Chondrocyte (in vitro differentiated cells): ENCODE measurements around the gene NFATC4. TPM values are rescaled to one million over a fixed set of nuclear protein-coding genes. Genes with fewer than 3 reads are reported as not detected.
A peak's percentile ranks its signal among the peaks of the same experiment; 100 is the strongest.
"Not testable (repeated sequence)": the region's sequence is repeated elsewhere in the genome, so short reads cannot be mapped to it uniquely, and the experiment has no call there.

ENCODE experiments used
- DNase-seq: peaks from one replicate; pipeline ENCODE4 v3.0.0; 2021; ENCODE audit warnings: mixed read lengths, low spot score
- H3K27ac Mint-ChIP-seq: one replicate; pipeline ENCODE4 v1.8.0; 2021; ENCODE audit warnings: mild to moderate bottlenecking, moderate library complexity, mixed read lengths; ENCODE audit not compliant: unreplicated experiment
- H3K27me3 Mint-ChIP-seq: 2 replicates; pipeline ENCODE4 v1.8.0; 2021; ENCODE audit warnings: low read depth, mixed read lengths
- H3K36me3 Mint-ChIP-seq: 2 replicates; pipeline ENCODE4 v1.8.0; 2021; ENCODE audit warnings: low read depth, mixed read lengths
- H3K4me1 Mint-ChIP-seq: 2 replicates; pipeline ENCODE4 v1.8.0; 2021; ENCODE audit warnings: low read depth, mild to moderate bottlenecking, mixed read lengths
- H3K4me3 Mint-ChIP-seq: one replicate; pipeline ENCODE4 v1.8.0; 2021; ENCODE audit warnings: mild to moderate bottlenecking, moderate library complexity, mixed read lengths; ENCODE audit not compliant: unreplicated experiment
- H3K9me3 Mint-ChIP-seq: 2 replicates; pipeline ENCODE4 v1.8.0; 2021; ENCODE audit warnings: low read depth, mixed read lengths
- CTCF ChIP-seq: fragments of 200-600 bp; sonication (generic); IDR thresholded peaks from 2 replicates; pipeline ENCODE4 v1.5.0; 2021; ENCODE audit warnings: antibody characterized with exemption, mild to moderate bottlenecking, moderate library complexity
- total RNA-seq: library from RNA; stranded (reverse); gene quantifications from 3 replicates; pipeline ENCODE4 v1.2.1, GENCODE V29; 2021

The NFATC4 gene
- total RNA-seq, 1 donor from 2014 or later, result 97.7 TPM

GRCh38 chr14:24325041-24325530 lies 42.9 kb upstream of the NFATC4 start:
- H3K4me1 Mint-ChIP-seq, result peaks cover 10% of the 10 kb centered on the region
- DNase-seq, result no peak
- H3K27ac Mint-ChIP-seq, result no peak overlapping the region
- H3K4me3 Mint-ChIP-seq, result no peak overlapping the region
- H3K36me3 Mint-ChIP-seq, result no peaks in the 10 kb centered on the region
- no peak for TF ChIP-seq CTCF
- H3K27me3 Mint-ChIP-seq, result no peaks in the 10 kb centered on the region
- H3K9me3 Mint-ChIP-seq, result no peaks in the 10 kb centered on the region

- Mint-ChIP-seq H3K27me3 (no peaks in the 10 kb centered on the region), H3K4me1 (peaks cover 10% of the 10 kb centered on the region), H3K9me3 (no peaks in the 10 kb centered on the region), H3K27ac (no peak overlapping the region), H3K36me3 (no peaks in the 10 kb centered on the region), H3K4me3 (no peak overlapping the region)
- no peak for DNase-seq
- TF ChIP-seq CTCF, result no peak
Observed at GRCh38 chr14:24325963-24326362, 42.0 kb upstream of the NFATC4 start.

GRCh38 chr14:24327303-24327702 lies 40.7 kb upstream of the NFATC4 start:
- TF ChIP-seq CTCF, result no peak
- Mint-ChIP-seq H3K27me3 (peaks cover 1% of the 10 kb centered on the region), H3K4me1 (peaks cover 5% of the 10 kb centered on the region), H3K9me3 (no peaks in the 10 kb centered on the region), H3K36me3 (no peaks in the 10 kb centered on the region), H3K27ac (no peak overlapping the region), H3K4me3 (no peak overlapping the region)
- no peak for DNase-seq

- not testable (repeated sequence) for H3K4me3 Mint-ChIP-seq, H3K4me1 Mint-ChIP-seq, H3K9me3 Mint-ChIP-seq, H3K36me3 Mint-ChIP-seq, H3K27ac Mint-ChIP-seq, H3K27me3 Mint-ChIP-seq, DNase-seq
- peak; percentile 80 for TF ChIP-seq CTCF
Observed at GRCh38 chr14:24327914-24328313, 40.1 kb upstream of the NFATC4 start.

GRCh38 chr14:24329073-24329663 lies 38.8 kb upstream of the NFATC4 start:
- Mint-ChIP-seq H3K9me3 (no peaks in the 10 kb centered on the region), H3K27ac (no peak overlapping the region), H3K4me3 (no peak overlapping the region), H3K4me1 (peaks cover 17% of the 10 kb centered on the region), H3K27me3 (peaks cover 3% of the 10 kb centered on the region), H3K36me3 (no peaks in the 10 kb centered on the region)
- no peak for DNase-seq
- no peak for TF ChIP-seq CTCF
